T-cell (primary cell): ENCODE results near the gene MYH15. TPM values are rescaled to one million over a fixed set of nuclear protein-coding genes. Genes with fewer than 3 reads are reported as not detected.
A peak's percentile ranks its signal among the peaks of the same experiment; 100 is the strongest.

ENCODE experiments used
- ATAC-seq, 4 experiments: fragments of 200-7000 bp in 3 of 4; fragments of 150-1000 bp in 1 of 4; cut with Tn5 transposase; replicated peaks in 1 of 4; 1 replicate in 3 of 4; 2 replicates in 1 of 4; pipeline ENCODE4 v1.10.0; 2021; ENCODE audit warnings: moderate library complexity in 3 of 4, mild to moderate bottlenecking in 2 of 4, moderate number of reproducible peaks in 1 of 4
- CTCF ChIA-PET, 2 donors: fragments of 300-600 bp; sonication (Branson Sonifier 250); formaldehyde crosslinking; loops; one replicate each; lab custom pipeline; 2022; ENCODE audit warnings: antibody characterized with exemption in 2 of 2; lab: Charles Lee
- POLR2A ChIA-PET, 2 donors: fragments of 300-600 bp; sonication (Branson Sonifier 250); formaldehyde crosslinking; loops; one replicate each; lab custom pipeline; 2022; ENCODE audit warnings: antibody characterized with exemption in 2 of 2; lab: Charles Lee
- DNase-seq, 35 experiments: peaks; one replicate each; pipeline versions ENCODE4 v3.0.0 to v3.0.0-alpha.2; 2013 to 2023
- H3K27ac ChIP-seq: one replicate; pipeline ENCODE4 v1.5.1; 2013; ENCODE audit warnings: low read length
- H3K27me3 ChIP-seq, 2 experiments: replicated peaks in 1 of 2; 1 replicate in 1 of 2; 2 replicates in 1 of 2; pipeline versions ENCODE4 v1.6.1 to v1.7.0; 2013; ENCODE audit warnings: low read length in 1 of 2, mixed read lengths in 1 of 2; ENCODE audit not compliant: control insufficient read depth in 2 of 2, insufficient read depth in 2 of 2; ENCODE audit errors: extremely low read depth in 1 of 2
- H3K36me3 ChIP-seq, 2 donors: 1 replicate in 1 of 2; 2 replicates in 1 of 2; pipeline versions ENCODE4 v1.6.1 to v1.7.0; 2013; ENCODE audit warnings: low read length in 1 of 2; ENCODE audit not compliant: control insufficient read depth in 2 of 2, insufficient read depth in 1 of 2; ENCODE audit errors: extremely low read depth in 1 of 2
- H3K4me1 ChIP-seq, 2 experiments: 1 replicate in 1 of 2; 2 replicates in 1 of 2; pipeline versions ENCODE4 v1.6.1 to v1.7.0; 2013; ENCODE audit warnings: low read length in 2 of 2, mixed read lengths in 1 of 2; ENCODE audit not compliant: insufficient read depth in 2 of 2, control insufficient read depth in 1 of 2; ENCODE audit errors: extremely low read depth in 1 of 2
- H3K4me3 ChIP-seq, 2 donors: 1 replicate in 1 of 2; 2 replicates in 1 of 2; pipeline versions ENCODE4 v1.5.1 to v1.7.0; 2013; ENCODE audit warnings: mild to moderate bottlenecking in 2 of 2, low read length in 1 of 2, moderate library complexity in 1 of 2; ENCODE audit not compliant: control insufficient read depth in 1 of 2; ENCODE audit errors: extremely low read depth in 1 of 2
- H3K9me3 ChIP-seq: 2 replicates; pipeline ENCODE4 v1.7.0; 2013
- H3K27ac Mint-ChIP-seq, 2 donors: one replicate each; pipeline ENCODE4 v1.8.0; 2020 to 2021; ENCODE audit warnings: mild to moderate bottlenecking in 2 of 2, mixed read lengths in 2 of 2
- H3K27me3 Mint-ChIP-seq, 2 donors: one replicate each; pipeline ENCODE4 v1.8.0; 2021 to 2022; ENCODE audit warnings: mixed read lengths in 2 of 2
- H3K36me3 Mint-ChIP-seq: one replicate; pipeline ENCODE4 v1.8.0; 2021; ENCODE audit warnings: mixed read lengths
- H3K4me1 Mint-ChIP-seq, 3 donors: one replicate each; pipeline ENCODE4 v1.8.0; 2020 to 2022; ENCODE audit warnings: mixed read lengths in 3 of 3, mild to moderate bottlenecking in 1 of 3
- H3K4me3 Mint-ChIP-seq, 3 donors: one replicate each; pipeline ENCODE4 v1.8.0; 2020 to 2022; ENCODE audit warnings: mild to moderate bottlenecking in 3 of 3, mixed read lengths in 3 of 3, moderate library complexity in 3 of 3
- H3K9me3 Mint-ChIP-seq, 3 donors: one replicate each; pipeline ENCODE4 v1.8.0; 2020 to 2022; ENCODE audit warnings: mixed read lengths in 3 of 3
- WGBS: methylation state at CpG from one replicate; pipeline ENCODE4 v1.1.5; 2013; ENCODE audit warnings: missing lambda C conversion rate; ENCODE audit not compliant: insufficient coverage; 5-methylcytosine and 5-hydroxymethylcytosine counted together
- total RNA-seq, 35 experiments: library from RNA in 6 of 35; stranded (reverse) in 6 of 35; fragments of 120-200 nt in 1 of 35; gene quantifications; one replicate each; pipeline versions ENCODE4 v1.2.1 to v1.2.4 and lab custom pipeline; 2013 to 2026

Gene MYH15
- total RNA-seq, 5 donors from 2014 or later (not counting 1 experiment from before 2014, with no cell fraction given): 0.07 to 0.18 (median 0.11) TPM; not detected in 1

- no peak overlapping the region for H3K4me3 Mint-ChIP-seq
- ChIA-PET POLR2A (no interaction called here), CTCF (interaction anchor here in 1 of 2 donors (0.5 kb wide), 1 partner anchor 598 kb away, joined by 3 read pairs; no protein-coding TSS in a partner anchor)
- Histone ChIP-seq H3K36me3 (no peaks in the 10 kb centered on the region), H3K27ac (no peak overlapping the region), H3K9me3 (no peaks in the 10 kb centered on the region), H3K4me3 (no peak overlapping the region), H3K27me3 (no peaks in the 10 kb centered on the region), H3K4me1 (no peaks in the 10 kb centered on the region)
- H3K4me1 Mint-ChIP-seq: peaks cover 0 to 1% (median 0%) of the 10 kb centered on the region in 3 donors
- H3K36me3 Mint-ChIP-seq: peaks cover 5% of the 10 kb centered on the region
- ATAC-seq (no peak), DNase-seq (no peak)
- no peak overlapping the region for H3K27ac Mint-ChIP-seq
- peaks cover 1 to 3% of the 10 kb centered on the region in 2 donors for H3K27me3 Mint-ChIP-seq
- peaks cover 0 to 5% (median 4%) of the 10 kb centered on the region in 3 donors for H3K9me3 Mint-ChIP-seq
- WGBS: 95% methylated on average over 4 of the region's 5 CpGs
Observed at GRCh38 chr3:108346301-108347227, 163.8 kb downstream of the MYH15 start.

DNA sequence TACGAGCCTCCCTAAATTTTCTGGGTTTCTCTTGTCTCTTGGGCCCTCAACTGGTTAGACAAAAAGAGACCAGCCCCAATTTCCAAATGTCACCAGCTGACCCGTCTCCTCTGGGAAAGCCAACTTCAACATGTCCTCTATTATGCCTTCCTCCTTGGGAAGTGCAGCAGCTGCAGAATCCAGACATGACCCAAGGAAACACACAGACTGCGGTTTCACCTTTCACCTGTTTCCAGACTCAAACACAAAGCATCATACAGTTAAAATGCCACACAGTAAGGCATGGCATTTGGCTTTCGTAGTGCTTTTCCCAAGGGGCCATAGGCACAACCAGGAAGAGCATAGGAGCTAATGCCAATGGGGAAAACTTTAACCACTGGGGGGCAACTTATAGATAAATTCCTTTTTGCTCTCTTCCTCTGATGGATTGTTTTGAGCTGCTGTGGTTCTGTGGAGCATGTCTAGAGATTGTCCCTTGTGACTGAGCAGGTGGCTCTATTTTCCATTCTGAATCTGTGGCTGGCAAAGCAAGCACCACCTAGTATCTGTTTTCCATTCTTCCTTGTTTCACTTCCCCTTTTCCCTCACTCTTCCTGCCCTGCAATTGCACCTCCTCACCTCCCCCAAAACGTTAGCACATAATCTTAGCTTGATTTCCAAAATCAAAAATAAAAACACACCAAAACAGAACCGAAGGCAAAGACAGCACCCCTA lies 164.7 kb downstream of the MYH15 start:
- H3K36me3 Mint-ChIP-seq: peaks cover 5% of the 10 kb centered on the region
- no peak for ATAC-seq
- ChIA-PET CTCF (interaction anchor here in 1 of 2 donors (0.5 kb wide), 1 partner anchor 597 kb away, joined by 3 read pairs; no protein-coding TSS in a partner anchor), POLR2A (no interaction called here)
- peaks cover 0 to 5% (median 4%) of the 10 kb centered on the region in 3 donors for H3K9me3 Mint-ChIP-seq
- no peaks in the 10 kb centered on the region for H3K36me3 ChIP-seq
- no peaks in the 10 kb centered on the region for H3K4me1 ChIP-seq
- 40% methylated on average over 3 of the region's 6 CpGs for WGBS
- H3K4me3 Mint-ChIP-seq: no peak overlapping the region
- DNase-seq: no peak
- no peaks in the 10 kb centered on the region for H3K27me3 ChIP-seq
- H3K27me3 Mint-ChIP-seq: peaks cover 1 to 3% of the 10 kb centered on the region in 2 donors
- H3K4me3 ChIP-seq: no peak overlapping the region
- no peak overlapping the region for H3K27ac ChIP-seq
- no peaks in the 10 kb centered on the region for H3K9me3 ChIP-seq
- no peak overlapping the region for H3K27ac Mint-ChIP-seq
- peaks cover 0 to 1% (median 0%) of the 10 kb centered on the region in 3 donors for H3K4me1 Mint-ChIP-seq

DNA sequence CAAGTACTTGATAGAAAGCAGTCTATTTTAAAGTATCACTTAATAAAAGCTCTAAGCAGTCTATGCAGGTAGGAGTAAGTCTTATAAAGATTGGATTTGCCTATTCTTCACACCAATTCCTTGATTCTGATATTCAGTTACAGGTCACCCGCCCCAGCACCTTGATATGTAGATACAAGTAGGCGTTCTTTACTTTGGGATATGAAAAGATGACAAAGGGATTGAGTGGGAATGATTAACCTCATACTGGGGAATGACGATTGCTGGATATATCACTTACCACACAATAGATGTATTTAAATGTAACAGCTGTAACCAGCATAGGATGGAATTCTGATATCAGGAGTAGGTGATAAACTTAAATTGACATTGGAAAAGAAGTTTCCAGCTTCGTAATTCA lies 166.9 kb downstream of the MYH15 start:
- POLR2A ChIA-PET: interaction anchor here in 1 of 2 donors (0.7 kb wide), 2 partner anchors 10 to 32 kb away, joined by 3 read pairs; no protein-coding TSS in a partner anchor
- no peak for ATAC-seq
- 83% methylated on average over 1 of the region's 4 CpGs for WGBS
- peaks cover 1 to 3% of the 10 kb centered on the region in 2 donors for H3K27me3 Mint-ChIP-seq
- H3K36me3 Mint-ChIP-seq: peaks cover 5% of the 10 kb centered on the region
- Histone ChIP-seq H3K4me1 (no peaks in the 10 kb centered on the region), H3K36me3 (no peaks in the 10 kb centered on the region), H3K4me3 (no peak overlapping the region), H3K9me3 (no peaks in the 10 kb centered on the region), H3K27ac (no peak overlapping the region), H3K27me3 (no peaks in the 10 kb centered on the region)
- DNase-seq: no peak
- CTCF ChIA-PET: no interaction called here
- H3K4me1 Mint-ChIP-seq: peaks cover 0 to 1% (median 0%) of the 10 kb centered on the region in 3 donors
- H3K27ac Mint-ChIP-seq: no peak overlapping the region
- H3K9me3 Mint-ChIP-seq: peaks cover 0 to 5% (median 4%) of the 10 kb centered on the region in 3 donors
- H3K4me3 Mint-ChIP-seq: no peak overlapping the region

- H3K36me3 Mint-ChIP-seq: peaks cover 1% of the 10 kb centered on the region
- Histone ChIP-seq H3K4me1 (no peaks in the 10 kb centered on the region), H3K27ac (no peak overlapping the region), H3K4me3 (no peak overlapping the region), H3K9me3 (no peaks in the 10 kb centered on the region), H3K27me3 (no peaks in the 10 kb centered on the region), H3K36me3 (no peaks in the 10 kb centered on the region)
- H3K9me3 Mint-ChIP-seq: peaks cover 0 to 1% (median under 1%) of the 10 kb centered on the region in 3 donors
- H3K4me1 Mint-ChIP-seq: peaks cover 0 to 1% (median 0%) of the 10 kb centered on the region in 3 donors
- H3K27ac Mint-ChIP-seq: no peak overlapping the region
- H3K4me3 Mint-ChIP-seq: no peak overlapping the region
- ATAC-seq (peak in 1 of 4 experiments; percentile 59), DNase-seq (no peak)
- CTCF ChIA-PET: no interaction called here
- 14% methylated on average over 1 of the region's 4 CpGs for WGBS
- POLR2A ChIA-PET: interaction anchor here in 1 of 2 donors (0.7 kb wide), 1 partner anchor 32 kb away, joined by 3 read pairs; no protein-coding TSS in a partner anchor
- H3K27me3 Mint-ChIP-seq: peaks cover 0 to under 1% of the 10 kb centered on the region in 2 donors
Observed at GRCh38 chr3:108342837-108343486, 167.4 kb downstream of the MYH15 start.

GRCh38 chr3:108341911-108342310 lies 168.5 kb downstream of the MYH15 start:
- Histone ChIP-seq H3K4me1 (no peaks in the 10 kb centered on the region), H3K27ac (no peak overlapping the region), H3K27me3 (no peaks in the 10 kb centered on the region), H3K9me3 (no peaks in the 10 kb centered on the region), H3K36me3 (no peaks in the 10 kb centered on the region), H3K4me3 (no peak overlapping the region)
- no peak for DNase-seq
- 100% methylated on average over 1 of the region's 6 CpGs for WGBS
- no peaks in the 10 kb centered on the region for H3K36me3 Mint-ChIP-seq
- POLR2A ChIA-PET: no interaction called here
- ATAC-seq: no peak
- H3K9me3 Mint-ChIP-seq: no peaks in the 10 kb centered on the region
- CTCF ChIA-PET: no interaction called here
- H3K27me3 Mint-ChIP-seq: no peaks in the 10 kb centered on the region
- H3K4me3 Mint-ChIP-seq: no peak overlapping the region
- no peak overlapping the region for H3K27ac Mint-ChIP-seq
- peaks cover 0 to 1% (median 0%) of the 10 kb centered on the region in 3 donors for H3K4me1 Mint-ChIP-seq
